Measurements from ENCODE around the gene SBNO1. TPM values are rescaled to one million over a fixed set of nuclear protein-coding genes. Genes with fewer than 3 reads are reported as not detected.
"Not testable (repeated sequence)": the region's sequence is repeated elsewhere in the genome, so short reads cannot be mapped to it uniquely, and the experiment has no call there.

Gene SBNO1
- polyA plus RNA-seq, 10 donors = 15.1 to 22.9 (median 18.1) TPM

- peak; percentile 51 to 82 (median 70) for DNase-seq
Measured at GRCh38 chr12:123271001-123271668, 93.5 kb downstream of the SBNO1 start.

- DNase-seq = peak in 2 of 3 donors; percentile 49 to 76
Measured at GRCh38 chr12:123270214-123271000, 94.2 kb downstream of the SBNO1 start.

GRCh38 chr12:123269896-123270213, 94.8 kb downstream of the SBNO1 start:
- DNase-seq = peak in 1 of 3 donors; percentile 22

GRCh38 chr12:123269395-123269892, 95.2 kb downstream of the SBNO1 start:
- peak; percentile 77 to 89 (median 77) for DNase-seq

- no peak for DNase-seq
Measured at GRCh38 chr12:123268850-123269249, 95.8 kb downstream of the SBNO1 start.

- peak; percentile 71 to 88 (median 75) for DNase-seq
Measured at GRCh38 chr12:123267991-123268843, 96.4 kb downstream of the SBNO1 start.

GRCh38 chr12:123267335-123267920, 97.2 kb downstream of the SBNO1 start:
- no peak for DNase-seq

- no peak for DNase-seq
Measured at GRCh38 chr12:123266679-123267277, 97.9 kb downstream of the SBNO1 start.

GRCh38 chr12:123265851-123266678, 98.6 kb downstream of the SBNO1 start:
- DNase-seq = no peak

- DNase-seq = no peak
Measured at GRCh38 chr12:123264642-123265041, 100.0 kb downstream of the SBNO1 start.

- no peak for DNase-seq
Measured at GRCh38 chr12:123263196-123263817, 101.3 kb downstream of the SBNO1 start.

GRCh38 chr12:123261196-123261595, 103.5 kb downstream of the SBNO1 start:
- DNase-seq = no peak

- no peak for DNase-seq
Measured at GRCh38 chr12:123260081-123260480, 104.6 kb downstream of the SBNO1 start.

GRCh38 chr12:123258593-123258992, 106.1 kb downstream of the SBNO1 start:
- no peak for DNase-seq

- no peak for DNase-seq
Measured at GRCh38 chr12:123254853-123255446, 109.7 kb downstream of the SBNO1 start.

- no peak for DNase-seq
Measured at GRCh38 chr12:123253641-123254459, 110.8 kb downstream of the SBNO1 start.

GRCh38 chr12:123252365-123252764, 112.3 kb downstream of the SBNO1 start:
- DNase-seq = not testable (repeated sequence)

- DNase-seq = no peak
Measured at GRCh38 chr12:123251403-123252076, 113.1 kb downstream of the SBNO1 start.

All from muscle of back (tissue), 11 donors.